Heart left ventricle (tissue), 13 donors: ENCODE results near the gene LIPT2.

Experiments
- CTCF ChIP-seq, 12 donors: fragments of 200-600 bp; sonication (generic) in 4 of 12; IDR thresholded peaks; one replicate each; pipeline versions ENCODE4 v1.5.0 to v1.8.0; 2018 to 2022; ENCODE audit warnings: antibody characterized with exemption in 12 of 12, mild to moderate bottlenecking in 5 of 12
- POLR2A ChIP-seq, 2 donors: fragments of 450-650 bp; IDR thresholded peaks; one replicate each; pipeline ENCODE4 v1.6.1; 2017; ENCODE audit warnings: antibody characterized with exemption in 2 of 2, mild to moderate bottlenecking in 2 of 2, moderate library complexity in 2 of 2
- donor health status: ischemic (EF 13 %, LVEDD 7.1; RV severe dilation, severe dysfunction).
- donor health status: DM: no; HTN: yes; CAD: no.
- donor health status: DM: no; HTN: no; CAD: no.
- donor health status: ischemic (EF 25% LVEDD 6.9; RV normal size, moderate dysfunction).
- donor health status: ischemic (EF 25% LVEDD 5.7; RV mildly dilated, moderate dysfunction).
- donor health status: ischemic (EF 35%, LVEDD 5.7; RV mildly dilated, moderate dysfunction).
- donor health status: nonischemic (EF 11% LVEDD 7.7; RV severe dilation, severe dysfunction).
- donor health status: DM: yes; HTN: yes; CAD: no.
- donor health status: PGD.
- donor health status: ischemic (EF 29% LVEDD 5.4; RV normal size, mild dysfunction).
- donor health status: nonischemic (EF 23%, LVEDD 6.1; RV moderate dilation, normal function).

GRCh38 chr11:74442636-74443035, 50.9 kb downstream of the LIPT2 start:
- TF ChIP-seq POLR2A (IDR thresholded peaks at IDR 0.05) = no peak
- TF ChIP-seq CTCF (IDR thresholded peaks at IDR 0.05) = no peak
